GM23338 (cell line): ENCODE measurements around the gene AGAP1. TPM values are rescaled to one million over a fixed set of nuclear protein-coding genes. Genes with fewer than 3 reads are reported as not detected.

ENCODE experiments used
- ATAC-seq: fragments of 200-7000 bp; cut with Tn5 transposase; 3 replicates; pipeline ENCODE4 v1.9.1; 2020
- DNase-seq: peaks from one replicate; pipeline ENCODE4 v3.0.0-alpha.2; 2015; ENCODE audit warnings: low spot score
- H2AFZ ChIP-seq: fragments of 200-600 bp; sonication (generic); 2 replicates; pipeline ENCODE4 v1.8.0; 2016; ENCODE audit warnings: antibody characterized with exemption, mild to moderate bottlenecking, moderate library complexity
- H3F3A ChIP-seq: fragments of 200-600 bp; sonication (generic); replicated peaks from 2 replicates; pipeline ENCODE4 v1.8.0; 2017; ENCODE audit warnings: antibody characterized with exemption, mixed run types, low read depth
- H3K27ac ChIP-seq: fragments of 200-600 bp; sonication (generic); 2 replicates; pipeline ENCODE4 v1.6.1; 2016; ENCODE audit warnings: low read depth
- H3K27me3 ChIP-seq: fragments of 200-600 bp; sonication (generic); 2 replicates; pipeline ENCODE4 v1.8.0; 2016; ENCODE audit warnings: mild to moderate bottlenecking, mixed run types, moderate library complexity; ENCODE audit not compliant: insufficient read depth
- H3K36me3 ChIP-seq: fragments of 200-600 bp; sonication (generic); 2 replicates; pipeline ENCODE4 v1.8.0; 2016; ENCODE audit warnings: mild to moderate bottlenecking; ENCODE audit not compliant: insufficient read depth
- H3K4me1 ChIP-seq: fragments of 200-600 bp; sonication (generic); 2 replicates; pipeline ENCODE4 v1.8.0; 2016; ENCODE audit warnings: mild to moderate bottlenecking, moderate library complexity; ENCODE audit not compliant: insufficient read depth
- H3K4me2 ChIP-seq: fragments of 200-600 bp; sonication (generic); 2 replicates; pipeline ENCODE4 v1.7.1; 2017; ENCODE audit warnings: mixed run types
- H3K4me3 ChIP-seq: fragments of 200-600 bp; sonication (generic); 2 replicates; pipeline ENCODE4 v1.6.1; 2016; ENCODE audit warnings: mixed run types
- H3K79me2 ChIP-seq: fragments of 200-600 bp; sonication (generic); replicated peaks from 2 replicates; pipeline ENCODE4 v1.8.0; 2017; ENCODE audit warnings: mild to moderate bottlenecking; ENCODE audit not compliant: insufficient read depth
- H3K9me2 ChIP-seq: fragments of 200-600 bp; sonication (generic); 2 replicates; pipeline ENCODE4 v1.8.0; 2017; ENCODE audit not compliant: insufficient read depth
- H4K20me1 ChIP-seq: fragments of 200-600 bp; sonication (generic); replicated peaks from 2 replicates; pipeline ENCODE4 v1.8.0; 2017; ENCODE audit warnings: mild to moderate bottlenecking; ENCODE audit not compliant: insufficient read depth
- H3K27ac Mint-ChIP-seq: 2 replicates; pipeline ENCODE4 v1.8.0; 2020; ENCODE audit warnings: inconsistent platforms, mild to moderate bottlenecking, moderate library complexity, mixed read lengths
- H3K27me3 Mint-ChIP-seq: 3 replicates; pipeline ENCODE4 v1.8.0; 2022; ENCODE audit warnings: low read depth, mild to moderate bottlenecking, moderate library complexity, mixed read lengths, inconsistent platforms; ENCODE audit not compliant: insufficient read depth, poor library complexity
- H3K36me3 Mint-ChIP-seq: 3 replicates; pipeline ENCODE4 v1.8.0; 2021; ENCODE audit warnings: low read depth, mild to moderate bottlenecking, inconsistent platforms, moderate library complexity, mixed read lengths
- H3K4me1 Mint-ChIP-seq: 3 replicates; pipeline ENCODE4 v1.8.0; 2020; ENCODE audit warnings: mild to moderate bottlenecking, inconsistent platforms, mixed read lengths
- H3K4me3 Mint-ChIP-seq: 3 replicates; pipeline ENCODE4 v1.8.0; 2021; ENCODE audit warnings: moderate library complexity, mild to moderate bottlenecking, inconsistent platforms, mixed read lengths
- H3K9me3 Mint-ChIP-seq: 3 replicates; pipeline ENCODE4 v1.8.0; 2020; ENCODE audit warnings: moderate library complexity, mild to moderate bottlenecking, inconsistent platforms, mixed read lengths
- CREB1 ChIP-seq: fragments of 250-450 bp; sonication (Bioruptor Pico); IDR thresholded peaks from 2 replicates; pipeline ENCODE4 v1.5.0; 2020; ENCODE audit warnings: low read depth, mild to moderate bottlenecking, moderate library complexity
- ETS1 ChIP-seq: IDR thresholded peaks from 2 replicates; pipeline ENCODE4 v1.6.1; 2016; ENCODE audit warnings: antibody characterized with exemption
- EZH2 ChIP-seq: fragments of 200-600 bp; sonication (generic); IDR thresholded peaks from one replicate; pipeline ENCODE4 v1.8.0; 2017; ENCODE audit warnings: antibody characterized with exemption, mild to moderate bottlenecking, low read depth; ENCODE audit not compliant: unreplicated experiment
- POLR2AphosphoS5 ChIP-seq: IDR thresholded peaks from 2 replicates; pipeline ENCODE4 v1.6.1; 2016; ENCODE audit warnings: antibody characterized with exemption, low read depth
- STAT1 ChIP-seq: IDR thresholded peaks from one replicate; pipeline ENCODE4 v1.6.1; 2016; ENCODE audit warnings: antibody characterized with exemption; ENCODE audit not compliant: unreplicated experiment
- ZNF114 ChIP-seq: fragments of 250-450 bp; sonication (Bioruptor Pico); IDR thresholded peaks from 2 replicates; pipeline ENCODE4 v1.5.0; 2020; ENCODE audit warnings: mild to moderate bottlenecking, moderate library complexity
- ZNF331 ChIP-seq: fragments of 250-450 bp; sonication (Bioruptor Pico); IDR thresholded peaks from 2 replicates; pipeline ENCODE4 v1.5.0; 2020; ENCODE audit warnings: low read depth, mild to moderate bottlenecking, moderate library complexity
- ZNF462 ChIP-seq: fragments of 250-450 bp; sonication (Bioruptor Pico); IDR thresholded peaks from 2 replicates; pipeline ENCODE4 v1.5.0; 2020; ENCODE audit warnings: mild to moderate bottlenecking, moderate library complexity
- polyA plus RNA-seq: library from polyadenylated mRNA; unstranded; fragments of >200 nt; fragmentation: Nextera tagmentation; extraction: Ambion mirVana; gene quantifications from 2 replicates; pipeline ENCODE4 v1.2.1, GENCODE V29; 2016
- total RNA-seq: library from RNA; depleted of rRNA; stranded (reverse); fragments of >200 nt; shearing (Covaris generic); gene quantifications from 2 replicates; pipeline ENCODE4 v1.2.3, GENCODE V29; 2014

Gene AGAP1
- total and polyA plus RNA-seq, 2 experiments from 2014 or later = 13.3 to 27.9 TPM

- no peak for TF ChIP-seq ZNF462
- no peak for TF ChIP-seq ZNF331 (CRISPR knock-in tag)
- TF ChIP-seq ZNF114 (CRISPR knock-in tag) = no peak
- TF ChIP-seq CREB1 (CRISPR knock-in tag) = no peak
- no peak for TF ChIP-seq POLR2AphosphoS5
These were observed 404.9 kb downstream of the AGAP1 start (continued) for GRCh38 chr2:235898766-235899165.

- Histone ChIP-seq H3K36me3 (no peaks in the 10 kb centered on the region), H3K4me2 (no peak overlapping the region), H3K4me1 (0 out of 2 replicates have a peak, but pooled peaks cover 3% of the 10 kb centered on the region), H3K79me2 (no peaks in the 10 kb centered on the region), H4K20me1 (peaks cover 10% of the 10 kb centered on the region), H3K4me3 (no peak overlapping the region), H3F3A (no peaks in the 10 kb centered on the region), H2AFZ (no peak overlapping the region), H3K9me2 (peaks cover 2% of the 10 kb centered on the region; the same call in 1 of the 2 replicates), H3K27me3 (no peaks in the 10 kb centered on the region), H3K27ac (no peak overlapping the region)
- Mint-ChIP-seq H3K4me3 (no peak overlapping the region), H3K4me1 (peaks cover 15% of the 10 kb centered on the region), H3K27me3 (peaks cover 1% of the 10 kb centered on the region), H3K9me3 (no peaks in the 10 kb centered on the region), H3K36me3 (peaks cover 7% of the 10 kb centered on the region; the same call in 2 of the 3 replicates), H3K27ac (no peak overlapping the region)
- DNase-seq (no peak), ATAC-seq (no peak)
- TF ChIP-seq ZNF462 (no peak), ETS1 (no peak), STAT1 (no peak), CREB1 (CRISPR knock-in tag) (no peak), EZH2 (no peak)
These were observed 406.8 kb downstream of the AGAP1 start for GRCh38 chr2:235900631-235901030.
